ENCODE data around the gene ASGR1.

ASGR1 gene

DNA sequence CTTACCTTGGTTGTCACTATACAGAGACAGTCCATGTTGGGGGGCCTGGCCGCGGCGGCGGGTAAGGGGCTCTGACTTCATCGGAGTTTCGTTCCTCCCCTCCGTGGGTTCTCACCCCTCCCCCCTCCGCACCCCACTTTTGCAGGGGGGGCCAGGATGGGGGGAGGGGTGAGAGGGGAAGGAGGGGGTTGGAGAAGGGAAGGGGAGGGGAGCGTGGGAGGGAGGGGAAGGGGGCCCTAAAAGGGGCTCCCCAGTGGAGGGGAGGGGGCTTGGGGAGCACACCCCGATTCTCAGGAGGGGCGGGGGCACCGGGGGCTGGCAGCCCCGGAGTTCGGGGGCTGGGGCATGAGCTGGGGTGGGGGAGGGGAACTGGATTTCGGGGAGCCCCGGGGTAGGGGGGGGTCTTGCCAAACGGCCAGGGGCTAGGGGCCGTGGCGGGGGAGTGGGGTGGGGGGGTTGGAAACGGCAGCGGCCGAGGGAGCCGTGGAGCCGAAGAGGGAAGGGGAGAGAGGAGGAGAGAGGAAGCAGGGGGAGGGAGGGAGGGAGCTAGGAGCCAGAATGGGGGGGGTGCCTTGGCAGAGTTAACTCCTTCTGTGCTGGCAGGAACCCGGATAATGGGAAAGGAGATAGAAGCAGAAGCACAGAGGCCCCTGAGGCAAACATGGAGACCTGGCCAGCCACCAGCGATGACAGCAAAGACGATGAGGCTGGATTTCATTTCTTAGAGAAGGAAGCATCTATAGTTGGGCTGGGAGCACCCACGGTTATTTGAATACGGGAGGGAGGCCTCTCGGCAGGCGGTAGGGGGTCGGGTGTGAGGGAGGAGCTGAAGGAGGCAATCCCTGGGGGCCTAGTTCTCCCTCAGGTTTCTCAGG lies 38.2 kb upstream of the ASGR1 start:
- H3K4me1 ChIP-seq (ENCODE audit: insufficient read depth, low read length) = peaks cover 83% of the 10 kb centered on the region
- H4K20me1 ChIP-seq (ENCODE audit: insufficient read depth, low read length) = peaks cover 16% of the 10 kb centered on the region
- ATAC-seq (ENCODE audit: insufficient read depth, low read depth) = no peak
- H3K27ac ChIP-seq (ENCODE audit: low read length) = peak overlapping the region; percentile 57
- peak; percentile 47 for DNase-seq
- H3K4me2 ChIP-seq (ENCODE audit: insufficient read depth, low read length) = peak overlapping the region; percentile 71
- H3K9ac ChIP-seq (ENCODE audit: low read depth, low read length) = peak overlapping the region; percentile 57
- peaks cover 18% of the 10 kb centered on the region for H3K36me3 ChIP-seq (ENCODE audit: insufficient read depth, low read length)
- H2AFZ ChIP-seq (ENCODE audit: low read depth, low read length) = peak overlapping the region; percentile 58
- H3K4me3 ChIP-seq (ENCODE audit: low read depth in 1 of 2, low read length in 2 of 2) = peak overlapping the region; percentile 18 to 54; a peak in 3 of 4 replicates
- no peaks in the 10 kb centered on the region for H3K9me3 ChIP-seq (ENCODE audit: insufficient read depth, low read length, severe bottlenecking)
- H3K27me3 ChIP-seq (ENCODE audit: insufficient read depth, low read length, poor library complexity) = no peaks in the 10 kb centered on the region
- H3K79me2 ChIP-seq (ENCODE audit: insufficient read depth, low read length) = peaks cover 40% of the 10 kb centered on the region
- TF ChIP-seq EZH2 (IDR thresholded peaks at IDR 0.05; ENCODE audit: borderline replicate concordance, low read depth, low read length, severe bottlenecking) = no peak
- TF ChIP-seq, protein P1, sequence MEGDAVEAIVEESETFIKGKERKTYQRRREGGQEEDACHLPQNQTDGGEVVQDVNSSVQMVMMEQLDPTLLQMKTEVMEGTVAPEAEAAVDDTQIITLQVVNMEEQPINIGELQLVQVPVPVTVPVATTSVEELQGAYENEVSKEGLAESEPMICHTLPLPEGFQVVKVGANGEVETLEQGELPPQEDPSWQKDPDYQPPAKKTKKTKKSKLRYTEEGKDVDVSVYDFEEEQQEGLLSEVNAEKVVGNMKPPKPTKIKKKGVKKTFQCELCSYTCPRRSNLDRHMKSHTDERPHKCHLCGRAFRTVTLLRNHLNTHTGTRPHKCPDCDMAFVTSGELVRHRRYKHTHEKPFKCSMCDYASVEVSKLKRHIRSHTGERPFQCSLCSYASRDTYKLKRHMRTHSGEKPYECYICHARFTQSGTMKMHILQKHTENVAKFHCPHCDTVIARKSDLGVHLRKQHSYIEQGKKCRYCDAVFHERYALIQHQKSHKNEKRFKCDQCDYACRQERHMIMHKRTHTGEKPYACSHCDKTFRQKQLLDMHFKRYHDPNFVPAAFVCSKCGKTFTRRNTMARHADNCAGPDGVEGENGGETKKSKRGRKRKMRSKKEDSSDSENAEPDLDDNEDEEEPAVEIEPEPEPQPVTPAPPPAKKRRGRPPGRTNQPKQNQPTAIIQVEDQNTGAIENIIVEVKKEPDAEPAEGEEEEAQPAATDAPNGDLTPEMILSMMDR (IDR thresholded peaks at IDR 0.05; ENCODE audit: borderline replicate concordance, extremely low read depth, low read length, poor library complexity, severe bottlenecking) = no peak

DNA sequence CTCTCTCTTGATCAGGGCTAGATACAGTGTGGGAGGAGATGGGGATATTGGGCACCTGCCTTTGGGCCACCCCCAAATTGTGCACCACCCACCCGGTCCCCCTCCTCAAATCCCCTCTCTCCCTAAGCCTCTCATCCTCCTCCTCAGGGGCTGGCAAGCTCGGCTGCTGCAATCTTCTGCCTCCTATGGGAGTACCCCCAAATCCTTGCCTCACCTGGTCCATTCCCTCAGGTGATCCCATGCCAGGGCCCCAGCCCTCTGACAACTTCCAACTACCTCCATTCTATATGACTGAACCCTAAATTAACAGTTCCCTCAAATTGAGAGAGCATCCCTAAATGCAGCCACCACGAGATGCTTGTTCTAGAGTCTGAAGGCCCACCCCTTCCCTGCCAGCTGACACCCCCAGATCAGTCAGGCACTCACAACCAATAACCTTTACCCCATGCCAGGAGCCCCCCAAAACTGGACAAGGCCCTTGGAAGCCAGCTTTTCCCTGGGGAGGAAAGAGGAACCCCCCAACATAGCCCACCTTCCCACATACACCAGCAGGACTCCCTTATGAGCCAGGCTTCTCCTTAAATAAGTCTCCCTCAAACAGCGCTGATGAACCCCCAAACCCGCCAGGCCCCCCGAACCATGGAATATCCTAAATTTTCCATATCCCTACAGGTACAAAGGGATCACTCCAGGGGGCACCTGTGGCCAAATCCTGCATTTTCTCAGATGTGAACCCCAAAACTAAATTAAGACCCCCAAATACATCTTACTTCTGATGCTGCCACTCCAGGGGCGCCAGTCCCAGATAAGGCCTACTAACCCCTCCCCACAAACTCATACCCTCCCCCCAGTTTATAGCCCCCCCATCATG lies 37.3 kb upstream of the ASGR1 start:
- Histone ChIP-seq H3K79me2 (ENCODE audit: insufficient read depth, low read length) (peaks cover 41% of the 10 kb centered on the region), H3K27me3 (ENCODE audit: insufficient read depth, low read length, poor library complexity) (no peaks in the 10 kb centered on the region), H3K9ac (ENCODE audit: low read depth, low read length) (peak overlapping the region; percentile 57), H3K4me1 (ENCODE audit: insufficient read depth, low read length) (peaks cover 75% of the 10 kb centered on the region), H3K36me3 (ENCODE audit: insufficient read depth, low read length) (peaks cover 9% of the 10 kb centered on the region; the same call in 1 of the 2 replicates), H3K27ac (ENCODE audit: low read length) (peak overlapping the region; percentile 57), H3K4me2 (ENCODE audit: insufficient read depth, low read length) (peak overlapping the region; percentile 71), H3K9me3 (ENCODE audit: insufficient read depth, low read length, severe bottlenecking) (no peaks in the 10 kb centered on the region), H2AFZ (ENCODE audit: low read depth, low read length) (no peak overlapping the region), H4K20me1 (ENCODE audit: insufficient read depth, low read length) (peaks cover 10% of the 10 kb centered on the region; the same call in 1 of the 2 replicates), H3K4me3 (ENCODE audit: low read depth in 1 of 2, low read length in 2 of 2) (peak overlapping the region; percentile 18 to 54; a peak in 3 of 4 replicates)
- ATAC-seq (ENCODE audit: insufficient read depth, low read depth) (no peak), DNase-seq (no peak)
- TF ChIP-seq, protein P1 (IDR thresholded peaks at IDR 0.05; ENCODE audit: borderline replicate concordance, extremely low read depth, low read length, poor library complexity, severe bottlenecking) = no peak
- TF ChIP-seq EZH2 (IDR thresholded peaks at IDR 0.05; ENCODE audit: borderline replicate concordance, low read depth, low read length, severe bottlenecking) = no peak

DNA sequence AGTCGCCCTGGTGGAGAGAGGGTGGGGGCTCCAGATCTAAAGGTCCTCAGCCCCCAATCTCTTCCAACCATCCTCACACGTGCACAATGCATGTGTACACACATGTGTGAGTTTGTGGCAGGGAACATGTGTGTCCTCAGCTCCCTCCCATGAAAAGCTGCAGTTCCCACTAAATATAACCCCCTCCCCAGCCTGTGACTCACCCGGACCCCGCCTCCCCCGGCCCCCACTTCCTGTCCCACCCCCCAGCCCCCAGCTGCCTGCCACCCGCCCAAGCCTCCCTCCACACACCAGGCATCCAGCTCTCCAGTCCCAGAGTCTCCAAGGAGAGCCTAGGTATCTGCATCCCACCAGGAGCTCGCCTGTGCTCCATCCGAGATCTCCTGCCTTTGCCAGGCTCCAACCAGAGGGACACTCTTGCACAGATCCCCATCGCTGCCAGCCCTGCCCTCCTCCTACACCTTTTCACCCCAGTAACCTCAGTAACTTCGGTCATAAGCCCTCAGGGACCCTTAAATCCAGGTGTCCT lies 36.5 kb upstream of the ASGR1 start:
- H4K20me1 ChIP-seq (ENCODE audit: insufficient read depth, low read length) = peaks cover 2% of the 10 kb centered on the region; the same call in 1 of the 2 replicates
- H3K27ac ChIP-seq (ENCODE audit: low read length) = peak overlapping the region; percentile 68
- H3K36me3 ChIP-seq (ENCODE audit: insufficient read depth, low read length) = peaks cover 2% of the 10 kb centered on the region; the same call in 1 of the 2 replicates
- H3K4me3 ChIP-seq (ENCODE audit: low read depth in 1 of 2, low read length in 2 of 2) = peak overlapping the region in 1 of 2 experiments; percentile 56; a peak in 1 of 4 replicates
- peaks cover 33% of the 10 kb centered on the region for H3K79me2 ChIP-seq (ENCODE audit: insufficient read depth, low read length)
- ATAC-seq (ENCODE audit: insufficient read depth, low read depth) = no peak
- H3K4me2 ChIP-seq (ENCODE audit: insufficient read depth, low read length) = peak overlapping the region; percentile 71
- no peaks in the 10 kb centered on the region for H3K27me3 ChIP-seq (ENCODE audit: insufficient read depth, low read length, poor library complexity)
- no peak overlapping the region for H2AFZ ChIP-seq (ENCODE audit: low read depth, low read length)
- H3K9ac ChIP-seq (ENCODE audit: low read depth, low read length) = peak overlapping the region; percentile 57
- DNase-seq = peak; percentile 54
- no peaks in the 10 kb centered on the region for H3K9me3 ChIP-seq (ENCODE audit: insufficient read depth, low read length, severe bottlenecking)
- TF ChIP-seq EZH2 (IDR thresholded peaks at IDR 0.05; ENCODE audit: borderline replicate concordance, low read depth, low read length, severe bottlenecking) = no peak
- TF ChIP-seq, protein P1 (IDR thresholded peaks at IDR 0.05; ENCODE audit: borderline replicate concordance, extremely low read depth, low read length, poor library complexity, severe bottlenecking) = no peak
- H3K4me1 ChIP-seq (ENCODE audit: insufficient read depth, low read length) = peaks cover 67% of the 10 kb centered on the region

Data from DND-41 (cell line).